DND-41 (cell line): ENCODE data around the gene NAA10.

Experiments used
- ATAC-seq: fragments of 200-7000 bp; cut with Tn5 transposase; 3 replicates; pipeline ENCODE4 v1.9.1; 2021; ENCODE audit warnings: low read depth; ENCODE audit not compliant: insufficient read depth
- DNase-seq: peaks from one replicate; pipeline ENCODE4 v3.0.0-alpha.2; 2020
- H2AFZ ChIP-seq: 2 replicates; pipeline ENCODE4 v1.6.0; 2012; ENCODE audit warnings: low read depth, low read length
- H3K27ac ChIP-seq: 2 replicates; pipeline ENCODE4 v1.5.1; 2012; ENCODE audit warnings: low read length, inconsistent platforms
- H3K27me3 ChIP-seq: fragments of 200-600 bp; sonication (generic); 2 replicates; pipeline ENCODE4 v1.6.0; 2012; ENCODE audit warnings: low read length, mild to moderate bottlenecking, inconsistent platforms; ENCODE audit not compliant: insufficient read depth, poor library complexity
- H3K36me3 ChIP-seq: 2 replicates; pipeline ENCODE4 v1.5.1; 2012; ENCODE audit warnings: low read length, inconsistent platforms; ENCODE audit not compliant: insufficient read depth
- H3K4me1 ChIP-seq: 2 replicates; pipeline ENCODE4 v1.5.1; 2012; ENCODE audit warnings: mild to moderate bottlenecking, low read length; ENCODE audit not compliant: insufficient read depth
- H3K4me2 ChIP-seq: 2 replicates; pipeline ENCODE4 v1.6.0; 2012; ENCODE audit warnings: mild to moderate bottlenecking, moderate library complexity, low read length, inconsistent platforms; ENCODE audit not compliant: insufficient read depth
- H3K4me3 ChIP-seq, 2 experiments: fragments of 200-600 bp in 1 of 2; shearing (Covaris generic) in 1 of 2; 2 replicates each; pipeline ENCODE4 v1.5.1; 2012 to 2016; ENCODE audit warnings: inconsistent platforms in 2 of 2, low read length in 2 of 2, mild to moderate bottlenecking in 2 of 2, low read depth in 1 of 2, moderate library complexity in 1 of 2
- H3K79me2 ChIP-seq: 2 replicates; pipeline ENCODE4 v1.6.0; 2012; ENCODE audit warnings: low read length, inconsistent platforms; ENCODE audit not compliant: insufficient read depth
- H3K9ac ChIP-seq: 2 replicates; pipeline ENCODE4 v1.6.0; 2012; ENCODE audit warnings: low read depth, mild to moderate bottlenecking, inconsistent platforms, low read length, moderate library complexity
- H3K9me3 ChIP-seq: 2 replicates; pipeline ENCODE4 v1.5.1; 2012; ENCODE audit warnings: low read length, moderate library complexity, mild to moderate bottlenecking, inconsistent platforms; ENCODE audit not compliant: insufficient read depth, severe bottlenecking
- H4K20me1 ChIP-seq: 2 replicates; pipeline ENCODE4 v1.6.0; 2012; ENCODE audit warnings: low read length; ENCODE audit not compliant: insufficient read depth
- EZH2 ChIP-seq: IDR thresholded peaks from 3 replicates; pipeline ENCODE4 v1.6.1; 2012; ENCODE audit warnings: borderline replicate concordance, low read depth, mild to moderate bottlenecking, moderate library complexity, low read length, inconsistent platforms; ENCODE audit not compliant: severe bottlenecking
- TF ChIP-seq, protein P1 (sequence below): IDR thresholded peaks from 2 replicates; pipeline ENCODE4 v1.5.1; 2012; ENCODE audit warnings: borderline replicate concordance, low read length, moderate library complexity, mild to moderate bottlenecking; ENCODE audit not compliant: poor library complexity, severe bottlenecking; ENCODE audit errors: extremely low read depth

Gene NAA10

DNA sequence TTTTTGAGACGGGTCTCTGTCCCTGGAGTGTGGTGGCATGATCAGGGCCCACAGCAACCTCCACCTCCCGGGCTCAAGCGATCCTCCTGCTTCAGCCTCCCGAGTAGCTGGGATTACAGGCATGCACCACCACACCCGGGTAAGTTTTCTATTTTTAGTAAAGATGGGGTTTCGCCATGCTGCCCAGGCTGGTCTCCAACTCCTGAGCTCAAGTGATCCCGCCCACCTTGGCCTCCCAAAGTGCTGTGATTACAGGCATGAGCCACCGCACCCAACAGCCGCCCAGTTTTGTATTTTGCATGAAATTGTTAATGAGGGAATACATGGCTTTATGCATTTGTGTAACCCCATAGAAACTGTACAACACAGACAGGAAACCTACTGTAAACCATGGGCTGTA lies 6.0 kb downstream of the NAA10 start:
- DNase-seq (peak; percentile 28), ATAC-seq (no peak)
- Histone ChIP-seq H3K4me3 (peak overlapping the region; percentile 0 to 50; a peak in 3 of 4 replicates), H3K4me2 (peak overlapping the region; percentile 57), H3K4me1 (peaks cover 75% of the 10 kb centered on the region), H3K9me3 (no peaks in the 10 kb centered on the region), H3K27me3 (no peaks in the 10 kb centered on the region), H3K79me2 (peaks cover 63% of the 10 kb centered on the region), H2AFZ (no peak overlapping the region), H3K36me3 (peaks cover 55% of the 10 kb centered on the region), H4K20me1 (peaks cover 5% of the 10 kb centered on the region; the same call in 1 of the 2 replicates), H3K27ac (peak overlapping the region; percentile 46), H3K9ac (peak overlapping the region; percentile 44)
- no peak for TF ChIP-seq EZH2
- TF ChIP-seq, protein P1, sequence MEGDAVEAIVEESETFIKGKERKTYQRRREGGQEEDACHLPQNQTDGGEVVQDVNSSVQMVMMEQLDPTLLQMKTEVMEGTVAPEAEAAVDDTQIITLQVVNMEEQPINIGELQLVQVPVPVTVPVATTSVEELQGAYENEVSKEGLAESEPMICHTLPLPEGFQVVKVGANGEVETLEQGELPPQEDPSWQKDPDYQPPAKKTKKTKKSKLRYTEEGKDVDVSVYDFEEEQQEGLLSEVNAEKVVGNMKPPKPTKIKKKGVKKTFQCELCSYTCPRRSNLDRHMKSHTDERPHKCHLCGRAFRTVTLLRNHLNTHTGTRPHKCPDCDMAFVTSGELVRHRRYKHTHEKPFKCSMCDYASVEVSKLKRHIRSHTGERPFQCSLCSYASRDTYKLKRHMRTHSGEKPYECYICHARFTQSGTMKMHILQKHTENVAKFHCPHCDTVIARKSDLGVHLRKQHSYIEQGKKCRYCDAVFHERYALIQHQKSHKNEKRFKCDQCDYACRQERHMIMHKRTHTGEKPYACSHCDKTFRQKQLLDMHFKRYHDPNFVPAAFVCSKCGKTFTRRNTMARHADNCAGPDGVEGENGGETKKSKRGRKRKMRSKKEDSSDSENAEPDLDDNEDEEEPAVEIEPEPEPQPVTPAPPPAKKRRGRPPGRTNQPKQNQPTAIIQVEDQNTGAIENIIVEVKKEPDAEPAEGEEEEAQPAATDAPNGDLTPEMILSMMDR = no peak

DNA sequence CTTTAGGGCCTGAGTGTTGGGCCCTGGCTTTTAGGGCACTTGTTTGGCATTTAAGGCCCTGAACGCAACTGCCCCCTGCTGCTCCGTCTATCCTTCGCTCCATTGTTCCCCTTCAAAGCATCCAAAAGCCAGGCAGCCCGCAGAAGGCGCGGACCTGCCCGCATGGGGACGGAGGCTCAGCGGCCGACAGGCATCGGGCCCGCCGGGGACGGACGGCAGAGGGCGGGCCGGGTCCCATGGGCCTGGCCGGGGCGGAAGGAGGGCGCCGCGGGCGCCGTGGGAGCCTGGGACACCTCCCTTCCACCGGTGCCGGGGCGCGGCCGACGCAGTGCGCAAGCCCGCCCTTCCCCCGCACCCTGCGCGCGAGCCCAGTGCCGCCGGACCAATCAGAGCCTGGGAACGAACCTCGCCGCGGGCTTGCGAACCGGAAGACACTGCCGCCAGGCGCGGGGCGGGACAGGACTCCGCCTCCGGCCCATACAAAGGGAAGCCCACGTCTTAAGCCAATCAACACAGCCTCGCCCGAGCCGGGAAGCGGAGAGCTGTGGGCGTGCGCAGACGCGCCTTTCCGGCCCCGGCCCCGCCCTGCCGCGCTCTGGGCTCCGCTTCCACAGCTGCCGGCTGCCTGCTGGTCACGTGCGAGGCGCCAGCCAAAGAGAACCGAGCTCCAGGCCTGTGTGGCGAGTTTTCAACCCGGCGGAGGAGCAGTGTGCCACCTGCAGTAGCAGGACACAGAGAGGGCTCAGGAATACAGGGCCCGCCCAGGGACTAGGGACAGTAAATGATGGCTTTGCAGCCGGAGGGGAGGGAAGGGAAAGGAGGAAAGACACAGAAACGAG lies 6.7 kb downstream of the NAA10 start:
- peak overlapping the region; percentile 74 for H3K4me2 ChIP-seq
- H3K27me3 ChIP-seq = no peaks in the 10 kb centered on the region
- no peaks in the 10 kb centered on the region for H3K9me3 ChIP-seq
- H2AFZ ChIP-seq = no peak overlapping the region
- peaks cover 76% of the 10 kb centered on the region for H3K4me1 ChIP-seq
- H4K20me1 ChIP-seq = peaks cover 10% of the 10 kb centered on the region
- peaks cover 58% of the 10 kb centered on the region for H3K36me3 ChIP-seq
- H3K4me3 ChIP-seq = peak overlapping the region; percentile 64
- TF ChIP-seq, protein P1 = peak; percentile 24
- no peak for TF ChIP-seq EZH2
- peak overlapping the region; percentile 99 for H3K9ac ChIP-seq
- ATAC-seq = peak; percentile 69
- H3K79me2 ChIP-seq = peaks cover 66% of the 10 kb centered on the region
- DNase-seq = peak; percentile 96
- peak overlapping the region; percentile 100 for H3K27ac ChIP-seq

DNA sequence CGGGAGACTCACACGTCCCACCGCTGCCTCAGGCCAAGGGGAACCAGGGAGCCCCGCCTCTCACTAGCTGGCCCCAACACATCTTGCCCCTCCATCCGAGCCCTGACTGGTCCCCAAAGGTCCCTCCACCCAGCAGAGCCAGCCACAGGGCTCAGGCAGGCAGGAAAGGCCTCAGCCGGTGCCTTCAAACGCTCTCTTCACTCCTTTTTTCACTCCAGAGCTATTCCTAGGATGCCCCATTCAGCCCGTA lies 7.2 kb downstream of the NAA10 start:
- H3K27me3 ChIP-seq = no peaks in the 10 kb centered on the region
- peak overlapping the region; percentile 74 for H3K4me2 ChIP-seq
- DNase-seq (no peak), ATAC-seq (no peak)
- H3K36me3 ChIP-seq = peaks cover 59% of the 10 kb centered on the region
- TF ChIP-seq EZH2 = no peak
- TF ChIP-seq, protein P1 = no peak
- H3K4me3 ChIP-seq = peak overlapping the region; percentile 64
- H2AFZ ChIP-seq = no peak overlapping the region
- no peaks in the 10 kb centered on the region for H3K9me3 ChIP-seq
- H3K27ac ChIP-seq = peak overlapping the region; percentile 100
- peaks cover 68% of the 10 kb centered on the region for H3K79me2 ChIP-seq
- peak overlapping the region; percentile 99 for H3K9ac ChIP-seq
- H4K20me1 ChIP-seq = peaks cover 15% of the 10 kb centered on the region
- peaks cover 78% of the 10 kb centered on the region for H3K4me1 ChIP-seq
